SU-DHL-6 (cell line): ENCODE measurements around the gene LRRFIP1.

ENCODE experiments used
- H2AFZ ChIP-seq: fragments of 200-600 bp; sonication (generic); 2 replicates; pipeline ENCODE4 v1.6.1; 2014; ENCODE audit warnings: low read depth, mild to moderate bottlenecking, moderate library complexity, mixed read lengths, antibody characterized with exemption, low read length; ENCODE audit not compliant: severe bottlenecking
- H3F3A ChIP-seq: fragments of 200-600 bp; shearing (Covaris generic); 2 replicates; pipeline ENCODE4 v1.6.0; 2016; ENCODE audit warnings: antibody characterized with exemption, mild to moderate bottlenecking; ENCODE audit not compliant: insufficient read depth
- H3K27ac ChIP-seq: fragments of 200-600 bp; sonication (generic); 2 replicates; pipeline ENCODE4 v1.5.1; 2016; ENCODE audit warnings: low read depth, mild to moderate bottlenecking, low read length, moderate library complexity, mixed read lengths
- H3K27me3 ChIP-seq: fragments of 200-600 bp; sonication (generic), shearing (Covaris generic); 2 replicates; pipeline ENCODE4 v1.6.0; 2014; ENCODE audit warnings: mild to moderate bottlenecking, low read length
- H3K36me3 ChIP-seq: fragments of 200-600 bp; sonication (generic); 2 replicates; pipeline ENCODE4 v1.6.1; 2014; ENCODE audit warnings: mild to moderate bottlenecking, low read length, mixed read lengths
- H3K4me2 ChIP-seq: fragments of 300-600, 200-600 bp; shearing (Covaris generic), sonication (generic); 2 replicates; pipeline ENCODE4 v1.6.0; 2014; ENCODE audit warnings: low read length, low read depth, mild to moderate bottlenecking; ENCODE audit not compliant: poor library complexity, severe bottlenecking
- H3K4me3 ChIP-seq: fragments of 200-600 bp; sonication (generic); 2 replicates; pipeline ENCODE4 v1.5.1; 2014; ENCODE audit warnings: antibody characterized with exemption, low read length, mild to moderate bottlenecking, mixed read lengths; ENCODE audit not compliant: insufficient read depth, poor library complexity, severe bottlenecking
- H3K79me2 ChIP-seq: fragments of 200-600 bp; sonication (generic); 2 replicates; pipeline ENCODE4 v1.6.1; 2014; ENCODE audit warnings: mild to moderate bottlenecking, low read length, moderate library complexity; ENCODE audit not compliant: insufficient read depth
- H3K9ac ChIP-seq: fragments of 200-600 bp; sonication (generic); 2 replicates; pipeline ENCODE4 v1.7.0; 2014; ENCODE audit warnings: mild to moderate bottlenecking, low read length
- H3K9me2 ChIP-seq: fragments of 200-600 bp; sonication (generic); replicated peaks from 2 replicates; pipeline ENCODE4 v1.6.1; 2014; ENCODE audit warnings: low read length; ENCODE audit not compliant: insufficient read depth
- H3K9me3 ChIP-seq: fragments of 200-600 bp; sonication (generic); 2 replicates; pipeline ENCODE4 v1.6.1; 2014; ENCODE audit warnings: low read length, mixed read lengths; ENCODE audit not compliant: insufficient read depth
- H4K20me1 ChIP-seq: fragments of 200-600 bp; sonication (generic); 2 replicates; pipeline ENCODE4 v1.6.1; 2014; ENCODE audit warnings: low read depth, mild to moderate bottlenecking, antibody characterized with exemption, low read length, moderate library complexity, mixed read lengths
- EZH2phosphoT487 ChIP-seq: fragments of 200-600 bp; sonication (generic), shearing (Covaris generic); conservative IDR thresholded peaks from 2 replicates; pipeline ENCODE4 v1.6.1; 2018; ENCODE audit warnings: mild to moderate bottlenecking, antibody characterized with exemption, low read length, moderate library complexity, mixed read lengths
- TF ChIP-seq, protein P1 (sequence below): fragments of 200-600 bp; sonication (generic); IDR thresholded peaks from one replicate; pipeline ENCODE4 v1.5.1; 2017; ENCODE audit warnings: antibody characterized with exemption, mild to moderate bottlenecking, low read length, moderate library complexity; ENCODE audit not compliant: insufficient read depth, poor library complexity, severe bottlenecking

LRRFIP1 gene

DNA sequence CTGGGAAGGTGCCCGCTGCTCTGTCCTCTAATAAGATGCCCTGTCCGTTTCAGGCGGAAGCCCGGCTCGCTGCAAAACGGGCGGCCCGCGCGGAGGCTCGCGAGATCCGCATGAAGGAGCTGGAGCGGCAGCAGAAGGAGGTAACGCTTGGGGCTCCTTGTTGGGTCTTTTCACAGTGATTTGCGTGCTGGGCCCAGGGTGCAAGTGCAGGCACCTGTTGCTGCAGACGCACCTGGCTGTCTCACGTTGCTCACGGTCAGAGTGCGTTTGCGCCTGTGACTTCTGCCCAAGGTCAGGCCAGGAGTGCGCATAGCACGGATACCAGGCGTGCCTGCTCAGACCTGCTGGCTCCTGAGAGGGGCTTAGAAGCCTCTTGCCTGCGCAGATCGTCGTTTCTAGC, 81.1 kb downstream of the LRRFIP1 start:
- Histone ChIP-seq H3K9me3 (no peaks in the 10 kb centered on the region), H4K20me1 (no peaks in the 10 kb centered on the region), H3K9me2 (no peaks in the 10 kb centered on the region), H3K36me3 (no peaks in the 10 kb centered on the region), H3K4me2 (no peak overlapping the region), H3K27me3 (no peaks in the 10 kb centered on the region), H3K79me2 (peaks cover 19% of the 10 kb centered on the region), H3K9ac (no peak overlapping the region), H3K4me3 (no peak overlapping the region), H3F3A (no peaks in the 10 kb centered on the region), H3K27ac (no peak overlapping the region), H2AFZ (no peak overlapping the region)
- TF ChIP-seq, protein P1, sequence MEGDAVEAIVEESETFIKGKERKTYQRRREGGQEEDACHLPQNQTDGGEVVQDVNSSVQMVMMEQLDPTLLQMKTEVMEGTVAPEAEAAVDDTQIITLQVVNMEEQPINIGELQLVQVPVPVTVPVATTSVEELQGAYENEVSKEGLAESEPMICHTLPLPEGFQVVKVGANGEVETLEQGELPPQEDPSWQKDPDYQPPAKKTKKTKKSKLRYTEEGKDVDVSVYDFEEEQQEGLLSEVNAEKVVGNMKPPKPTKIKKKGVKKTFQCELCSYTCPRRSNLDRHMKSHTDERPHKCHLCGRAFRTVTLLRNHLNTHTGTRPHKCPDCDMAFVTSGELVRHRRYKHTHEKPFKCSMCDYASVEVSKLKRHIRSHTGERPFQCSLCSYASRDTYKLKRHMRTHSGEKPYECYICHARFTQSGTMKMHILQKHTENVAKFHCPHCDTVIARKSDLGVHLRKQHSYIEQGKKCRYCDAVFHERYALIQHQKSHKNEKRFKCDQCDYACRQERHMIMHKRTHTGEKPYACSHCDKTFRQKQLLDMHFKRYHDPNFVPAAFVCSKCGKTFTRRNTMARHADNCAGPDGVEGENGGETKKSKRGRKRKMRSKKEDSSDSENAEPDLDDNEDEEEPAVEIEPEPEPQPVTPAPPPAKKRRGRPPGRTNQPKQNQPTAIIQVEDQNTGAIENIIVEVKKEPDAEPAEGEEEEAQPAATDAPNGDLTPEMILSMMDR, result no peak
- TF ChIP-seq EZH2phosphoT487, result no peak

- Histone ChIP-seq H3K9me3 (no peaks in the 10 kb centered on the region), H3F3A (no peaks in the 10 kb centered on the region), H3K36me3 (no peaks in the 10 kb centered on the region), H4K20me1 (no peaks in the 10 kb centered on the region), H3K9me2 (no peaks in the 10 kb centered on the region), H3K27me3 (no peaks in the 10 kb centered on the region), H3K9ac (no peak overlapping the region), H3K4me3 (no peak overlapping the region), H3K4me2 (no peak overlapping the region), H3K27ac (no peak overlapping the region), H2AFZ (no peak overlapping the region), H3K79me2 (peaks cover 19% of the 10 kb centered on the region)
- TF ChIP-seq, protein P1, result no peak
- TF ChIP-seq EZH2phosphoT487, result no peak
Observed at GRCh38 chr2:237708961-237709360, 81.6 kb downstream of the LRRFIP1 start.

GRCh38 chr2:237711458-237712150, 84.2 kb downstream of the LRRFIP1 start:
- no peaks in the 10 kb centered on the region for H3K27me3 ChIP-seq
- H3K27ac ChIP-seq, result no peak overlapping the region
- 0 out of 2 replicates have a peak, but pooled peaks cover under 1% of the 10 kb centered on the region for H3K79me2 ChIP-seq
- no peaks in the 10 kb centered on the region for H3K36me3 ChIP-seq
- no peaks in the 10 kb centered on the region for H4K20me1 ChIP-seq
- H3K4me3 ChIP-seq, result no peak overlapping the region
- TF ChIP-seq, protein P1, result no peak
- H3K9me2 ChIP-seq, result no peaks in the 10 kb centered on the region
- H3K9ac ChIP-seq, result no peak overlapping the region
- H2AFZ ChIP-seq, result no peak overlapping the region
- H3K9me3 ChIP-seq, result no peaks in the 10 kb centered on the region
- H3K4me2 ChIP-seq, result no peak overlapping the region
- H3F3A ChIP-seq, result no peaks in the 10 kb centered on the region
